HEK293T (cell line): ENCODE results near the gene ARID1B.

ENCODE experiments used
- BHLHE40 ChIP-seq: fragments of 450-650 bp; IDR thresholded peaks from 2 replicates; pipeline ENCODE4 v1.6.1; 2016; ENCODE audit warnings: mild to moderate bottlenecking, moderate library complexity, borderline replicate concordance
- ELF4 ChIP-seq: fragments of 450-650 bp; IDR thresholded peaks from 2 replicates; pipeline ENCODE4 v1.6.1; 2017; ENCODE audit warnings: antibody characterized with exemption
- FOXK2 ChIP-seq: fragments of 450-650 bp; IDR thresholded peaks from 2 replicates; pipeline ENCODE4 v1.6.1; 2016; ENCODE audit warnings: mild to moderate bottlenecking
- FOXM1 ChIP-seq: fragments of 450-650 bp; IDR thresholded peaks from 2 replicates; pipeline ENCODE4 v1.6.1; 2017; ENCODE audit warnings: mild to moderate bottlenecking, borderline replicate concordance
- LEF1 ChIP-seq: fragments of 450-650 bp; IDR thresholded peaks from 2 replicates; pipeline ENCODE4 v1.6.1; 2017; ENCODE audit warnings: mild to moderate bottlenecking, borderline replicate concordance
- NFRKB ChIP-seq: fragments of 450-650 bp; IDR thresholded peaks from 2 replicates; pipeline ENCODE4 v1.6.1; 2016; ENCODE audit warnings: mild to moderate bottlenecking, moderate library complexity
- SP1 ChIP-seq: fragments of 450-650 bp; IDR thresholded peaks from 2 replicates; pipeline ENCODE4 v1.6.1; 2017
- SUZ12 ChIP-seq: fragments of 450-650 bp; IDR thresholded peaks from 2 replicates; pipeline ENCODE4 v1.6.1; 2016; ENCODE audit warnings: mild to moderate bottlenecking
- TARDBP ChIP-seq: fragments of 450-650 bp; IDR thresholded peaks from 2 replicates; pipeline ENCODE4 v1.6.1; 2016

DNA sequence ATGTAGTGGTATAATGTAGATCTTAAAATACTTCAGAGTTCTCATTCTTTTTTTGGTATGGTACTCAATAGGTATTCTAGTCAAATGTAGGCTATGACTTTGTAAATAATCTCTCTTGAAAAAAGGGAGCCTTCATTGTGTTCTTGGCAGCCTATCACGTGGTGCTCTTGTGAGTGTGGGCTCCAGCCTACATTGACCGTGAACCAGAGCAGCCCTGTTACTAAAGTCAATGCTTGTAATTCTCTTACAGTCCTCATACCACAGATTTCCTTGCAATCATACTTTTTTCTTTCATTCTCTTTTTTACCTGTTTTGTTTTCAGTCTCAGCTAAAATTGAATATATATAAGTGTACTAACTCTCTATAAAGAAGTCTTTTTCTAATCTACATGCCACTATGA lies 31.1 kb downstream of the ARID1B start:
- TF ChIP-seq NFRKB (no peak), SUZ12 (no peak), LEF1 (no peak), ELF4 (no peak), FOXM1 (no peak), BHLHE40 (no peak), FOXK2 (no peak), TARDBP (no peak), SP1 (no peak)
